D721Med (cell line): ENCODE data around the gene EPHA4.
A peak's percentile ranks its signal among the peaks of the same experiment; 100 is the strongest.

Source experiments
- DNase-seq: peaks from one replicate; pipeline ENCODE4 v3.0.0; 2011; ENCODE audit warnings: low spot score; ENCODE audit not compliant: insufficient read length
- FAIRE-seq: peaks from 2 replicates; lab custom pipeline; 2011; peaks lifted over from hg19 to GRCh38; lab: Jason Lieb, UNC
- CTCF ChIP-seq: IDR thresholded peaks from 2 replicates; pipeline ENCODE4 v1.5.1; 2012; ENCODE audit warnings: mild to moderate bottlenecking, control low read depth; ENCODE audit not compliant: insufficient read depth; ENCODE audit errors: missing control alignments

Gene EPHA4

GRCh38 chr2:221380686-221381085, 191.4 kb downstream of the EPHA4 start:
- no peak for FAIRE-seq
- DNase-seq, result no peak
- no peak for TF ChIP-seq CTCF

GRCh38 chr2:221380062-221380461, 192.0 kb downstream of the EPHA4 start:
- FAIRE-seq (no peak), DNase-seq (no peak)
- no peak for TF ChIP-seq CTCF

- FAIRE-seq (no peak), DNase-seq (no peak)
- no peak for TF ChIP-seq CTCF
These were observed 194.5 kb downstream of the EPHA4 start for GRCh38 chr2:221377597-221377996.

- FAIRE-seq (no peak), DNase-seq (no peak)
- no peak for TF ChIP-seq CTCF
These were observed 195.0 kb downstream of the EPHA4 start for GRCh38 chr2:221377066-221377465.

GRCh38 chr2:221374234-221374633, 197.9 kb downstream of the EPHA4 start:
- FAIRE-seq (no peak), DNase-seq (no peak)
- TF ChIP-seq CTCF, result no peak

GRCh38 chr2:221372907-221373306, 199.2 kb downstream of the EPHA4 start:
- no peak for FAIRE-seq
- no peak for TF ChIP-seq CTCF
- no peak for DNase-seq

GRCh38 chr2:221372159-221372884, 199.8 kb downstream of the EPHA4 start:
- TF ChIP-seq CTCF, result peak; percentile 13
- FAIRE-seq (no peak), DNase-seq (no peak)
